SW480 (cell line): ENCODE results near the gene BCKDHA.
"Not testable (repeated sequence)": the region's sequence is repeated elsewhere in the genome, so short reads cannot be mapped to it uniquely, and the experiment has no call there.

Source experiments
- DNase-seq: peaks from one replicate; pipeline ENCODE4 v3.0.0-alpha.2; 2016; ENCODE audit warnings: low spot score

BCKDHA gene

DNA sequence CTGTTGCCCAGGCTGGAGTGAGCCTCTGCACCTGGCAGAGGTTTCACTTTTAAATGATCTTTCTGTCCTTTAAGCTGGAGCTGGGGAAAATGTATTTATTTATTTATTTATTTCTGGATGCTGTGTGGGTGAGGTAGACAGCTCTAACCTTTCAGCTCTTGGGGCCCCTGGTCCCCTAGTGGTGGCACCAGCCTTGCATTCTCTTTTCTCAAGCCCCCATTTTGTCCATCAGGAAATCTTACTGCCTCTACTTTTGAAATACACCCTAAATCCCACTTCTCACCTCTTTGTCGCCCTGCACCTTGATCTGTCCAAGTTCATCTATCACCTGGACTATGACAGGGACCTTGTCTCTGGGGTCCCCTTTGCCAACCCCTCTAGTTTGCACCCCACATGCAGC is 31.5 kb upstream of the BCKDHA start:
- DNase-seq = peak; percentile 46

DNA sequence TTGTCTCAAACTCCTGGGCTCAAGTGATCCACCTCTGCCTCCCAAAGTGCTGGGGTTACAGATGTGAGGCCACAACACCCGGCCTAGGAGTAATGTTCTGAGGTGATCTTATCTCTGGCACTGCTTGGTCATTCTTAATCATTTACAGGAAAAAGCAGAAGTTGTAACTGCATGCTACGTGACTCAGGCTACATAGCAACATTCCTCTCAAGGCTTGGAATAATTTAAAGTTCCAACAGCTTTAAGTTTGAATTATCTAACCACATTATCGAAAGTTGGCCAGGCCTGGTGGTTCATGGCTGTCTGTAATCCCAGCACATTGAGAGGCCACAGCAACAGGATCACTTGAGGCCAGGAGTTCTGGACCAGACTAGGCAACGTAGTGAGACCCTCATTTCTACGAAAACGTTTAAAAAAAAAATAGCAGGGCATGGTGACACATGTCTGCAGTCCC is 29.7 kb upstream of the BCKDHA start:
- DNase-seq = no peak

DNA sequence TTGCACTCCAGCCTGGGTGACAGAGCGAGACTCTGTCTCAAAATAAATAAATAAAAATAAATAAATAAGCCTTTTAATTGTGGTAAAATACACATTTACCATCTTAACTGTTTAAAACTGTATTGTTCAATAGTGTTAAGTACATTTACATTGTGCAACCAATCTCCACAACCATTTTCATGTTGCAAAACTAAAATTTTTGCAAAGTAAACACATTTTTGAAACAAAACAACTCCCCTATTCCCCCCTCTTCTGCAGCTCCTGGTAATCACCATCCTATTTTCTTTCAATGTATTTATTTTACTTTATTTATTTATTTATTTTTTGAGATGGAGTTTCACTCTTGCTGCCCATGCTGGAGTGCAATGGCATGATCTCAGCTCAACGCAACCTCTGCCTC is 27.8 kb upstream of the BCKDHA start:
- DNase-seq = no peak

DNA sequence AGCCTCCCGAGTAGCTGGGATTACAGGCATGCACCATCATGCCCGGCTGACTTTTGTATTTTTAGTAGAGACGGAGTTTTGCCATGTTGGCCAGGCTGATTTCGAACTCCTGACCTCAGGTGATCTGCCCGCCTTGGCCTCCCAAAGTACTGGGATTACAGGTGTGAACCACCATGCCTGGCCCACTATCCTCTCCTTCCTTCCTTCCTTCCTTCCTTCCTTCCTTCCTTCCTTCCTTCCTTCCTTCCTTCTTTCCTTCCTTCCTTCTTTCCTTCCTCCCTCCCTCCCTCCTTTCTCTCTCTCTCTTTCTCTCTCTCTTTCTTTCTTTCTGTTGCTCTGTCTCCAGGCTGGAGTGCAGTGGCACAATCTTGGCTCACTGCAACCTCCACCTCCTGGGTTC is 26.5 kb upstream of the BCKDHA start:
- DNase-seq = not testable (repeated sequence)

DNA sequence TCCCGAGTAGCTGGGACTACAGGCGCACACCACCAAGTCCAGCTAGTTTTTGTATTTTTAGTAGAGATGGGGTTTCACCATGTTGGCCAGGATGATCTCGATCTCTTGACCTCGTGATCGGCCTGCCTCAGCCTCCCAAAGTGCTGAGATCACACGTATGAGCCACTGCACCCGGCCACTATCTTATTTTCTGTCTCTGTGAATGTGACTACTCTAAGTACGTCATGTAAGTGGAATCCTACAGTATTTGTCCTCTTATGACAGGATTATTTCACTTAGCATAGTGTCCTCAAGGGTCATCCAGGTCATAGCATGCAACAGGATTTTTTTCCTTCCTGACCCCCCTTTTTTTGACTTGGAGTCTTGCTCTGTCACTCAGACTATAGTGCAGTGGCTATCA is 26.1 kb upstream of the BCKDHA start:
- no peak for DNase-seq

DNA sequence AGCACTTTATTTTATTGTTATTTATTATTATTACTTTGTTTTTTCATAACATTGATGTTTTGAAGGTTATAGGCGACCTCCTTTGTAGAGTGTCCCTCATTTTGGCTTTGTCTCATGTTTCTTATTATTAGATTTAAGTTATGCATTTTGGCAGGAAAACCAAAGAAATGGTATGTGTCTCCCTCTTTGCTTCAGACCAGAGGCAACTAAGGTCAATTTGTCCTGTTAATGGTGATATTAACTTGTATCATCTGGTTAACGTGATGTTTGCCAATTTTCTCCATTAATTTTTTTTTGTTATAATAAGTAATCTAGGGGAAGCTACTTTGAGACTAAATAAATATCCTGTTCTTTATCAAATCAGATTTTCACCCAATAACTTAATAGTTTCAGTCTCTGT is 25.1 kb upstream of the BCKDHA start:
- DNase-seq = no peak

DNA sequence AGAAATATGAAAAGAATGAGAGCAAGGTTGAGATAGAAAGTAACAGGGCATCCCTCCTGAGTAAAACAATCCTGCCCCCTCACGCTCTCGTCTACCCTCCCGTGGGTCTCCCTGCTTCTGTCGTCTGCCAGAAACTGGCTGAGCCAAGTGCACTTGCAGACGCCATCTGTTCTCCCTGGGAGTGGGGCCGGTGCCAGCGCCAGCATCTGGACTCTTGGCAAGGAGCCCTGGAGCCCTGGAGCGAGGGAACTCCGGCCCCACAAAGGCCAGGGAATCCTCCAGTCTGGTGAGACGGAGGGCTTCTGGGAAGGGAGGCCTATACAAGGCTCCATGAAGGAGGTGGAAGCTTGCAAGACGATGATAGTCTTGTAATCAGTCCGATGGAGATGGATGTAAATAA is 23.6 kb upstream of the BCKDHA start:
- DNase-seq = no peak

GRCh38 chr19:41376241-41376997 is 21.2 kb upstream of the BCKDHA start, which contains the start of gene TMEM91:
TSS of gene TMEM91 (plus strand) at chr19:41376533. CDS start at chr19:41378310, 1,777 bp downstream.
- no peak for DNase-seq

- no peak for DNase-seq
These were observed 20.6 kb upstream of the BCKDHA start for GRCh38 chr19:41376998-41377365.

GRCh38 chr19:41377977-41378709 is 19.5 kb upstream of the BCKDHA start:
- DNase-seq = no peak

- DNase-seq = not testable (repeated sequence)
These were observed 16.1 kb upstream of the BCKDHA start for GRCh38 chr19:41381536-41381935.

GRCh38 chr19:41384351-41384750 is 13.3 kb upstream of the BCKDHA start:
- DNase-seq = no peak

- DNase-seq = no peak
These were observed 11.2 kb upstream of the BCKDHA start for GRCh38 chr19:41386442-41386841.

DNA sequence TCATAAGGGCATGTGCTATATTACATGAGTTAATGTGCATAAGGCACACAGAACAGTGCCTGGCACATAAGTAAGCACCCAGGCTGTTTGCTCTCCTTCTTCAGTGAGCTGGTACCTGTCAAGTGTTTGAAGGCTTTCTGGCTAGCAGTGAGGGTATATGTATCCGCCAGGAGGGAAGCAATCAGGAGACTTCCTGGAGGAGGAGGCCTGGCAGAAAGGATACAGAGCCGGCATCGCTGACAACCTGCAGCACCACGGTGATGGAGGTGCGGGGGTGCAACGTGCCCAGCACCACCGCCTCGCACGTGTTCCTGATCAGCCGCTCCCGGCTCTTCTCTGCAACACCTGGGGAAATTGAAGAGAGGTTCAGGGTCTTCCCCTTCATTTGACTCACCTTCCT is 6.0 kb upstream of the BCKDHA start:
- no peak for DNase-seq

- DNase-seq = no peak
These were observed 4.8 kb upstream of the BCKDHA start for GRCh38 chr19:41392775-41393174.

DNA sequence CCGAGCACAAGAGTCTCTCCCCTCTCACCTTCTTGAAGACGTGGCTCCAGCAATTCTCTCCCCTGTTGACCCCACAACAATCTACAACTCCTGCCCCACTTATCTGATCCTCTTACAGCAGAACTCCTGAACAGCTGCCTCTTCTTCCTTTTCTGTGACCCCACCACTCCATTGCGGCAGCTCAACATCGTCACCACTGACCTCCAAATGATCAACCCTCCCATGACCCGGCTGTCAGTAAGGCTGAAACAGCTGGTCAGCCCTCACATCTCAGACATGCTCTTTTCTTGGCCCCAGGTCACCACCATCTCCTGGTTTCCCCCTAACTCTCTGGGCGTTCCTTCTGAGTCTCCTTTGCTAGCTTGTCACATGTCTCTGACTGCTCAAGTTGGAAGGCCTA is 2.3 kb upstream of the BCKDHA start:
- DNase-seq = no peak

- DNase-seq = no peak
These were observed 416 bp downstream of the BCKDHA start for GRCh38 chr19:41398050-41398418.

DNA sequence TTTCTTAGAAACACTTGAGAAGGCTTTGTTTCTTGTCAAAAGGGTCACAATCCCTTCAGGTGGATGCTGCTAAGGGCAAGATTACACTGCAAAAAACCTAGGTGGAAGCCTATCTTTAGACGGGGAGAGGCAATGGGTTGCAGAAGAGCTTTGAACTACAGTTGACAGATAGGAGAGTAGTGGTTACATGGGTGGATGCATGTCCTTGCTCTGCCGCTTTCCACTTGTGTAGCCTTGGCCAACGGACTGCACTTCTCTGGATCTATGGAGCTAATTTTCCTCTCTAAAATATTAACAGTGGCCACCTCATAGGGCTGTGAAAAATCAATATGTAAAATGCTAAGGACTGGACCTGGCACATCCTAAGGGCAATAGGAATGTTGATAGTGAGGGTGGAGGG is 980 bp downstream of the BCKDHA start:
- no peak for DNase-seq

DNA sequence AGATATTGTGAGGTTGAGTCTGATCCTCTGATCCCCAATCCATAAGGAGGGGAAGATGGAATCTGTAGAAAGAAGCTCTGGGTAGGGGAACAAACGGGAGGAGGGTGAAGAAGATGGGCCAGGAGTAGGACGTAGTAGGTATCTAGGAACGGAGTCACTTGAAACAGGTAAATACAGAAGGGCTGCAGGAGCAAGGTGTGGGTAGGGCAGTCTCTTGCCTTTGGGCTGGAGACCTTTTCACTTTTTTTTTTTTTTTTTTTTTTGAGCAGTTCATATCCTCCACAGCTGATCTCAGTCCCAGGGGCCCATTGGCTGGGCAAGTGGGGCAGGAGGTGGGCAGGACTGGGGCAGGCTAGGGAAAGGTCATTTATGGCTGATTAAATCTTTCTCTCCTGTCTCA is 1.5 kb downstream of the BCKDHA start:
- no peak for DNase-seq

- DNase-seq = no peak
These were observed 1.9 kb downstream of the BCKDHA start for GRCh38 chr19:41399525-41399924.

GRCh38 chr19:41401483-41401882 is 3.9 kb downstream of the BCKDHA start:
- no peak for DNase-seq

GRCh38 chr19:41402010-41402409 is 4.4 kb downstream of the BCKDHA start:
- DNase-seq = no peak

- DNase-seq = no peak
These were observed 5.8 kb downstream of the BCKDHA start for GRCh38 chr19:41403181-41403970.
